Mesendoderm (in vitro differentiated cells): ENCODE measurements around the gene GFPT1.

ENCODE experiments used
- DNase-seq: peaks from one replicate; pipeline ENCODE4 v3.0.0; 2013
- H2AK5ac ChIP-seq: 2 replicates; pipeline ENCODE4 v1.6.1; 2013; ENCODE audit warnings: low read length, inconsistent platforms
- H2BK120ac ChIP-seq: 2 replicates; pipeline ENCODE4 v1.6.1; 2013; ENCODE audit warnings: low read depth, mild to moderate bottlenecking, low read length, moderate library complexity, mixed read lengths
- H2BK15ac ChIP-seq: replicated peaks from 2 replicates; pipeline ENCODE4 v1.6.1; 2013; ENCODE audit warnings: low read depth, mild to moderate bottlenecking, moderate library complexity
- H2BK5ac ChIP-seq: 2 replicates; pipeline ENCODE4 v1.6.1; 2013; ENCODE audit warnings: low read length, inconsistent platforms
- H3K18ac ChIP-seq: 2 replicates; pipeline ENCODE4 v1.6.1; 2013; ENCODE audit warnings: mild to moderate bottlenecking, low read length, mixed read lengths
- H3K23ac ChIP-seq: one replicate; pipeline ENCODE4 v1.6.1; 2013; ENCODE audit warnings: low read length
- H3K27ac ChIP-seq: 2 replicates; pipeline ENCODE4 v1.5.1; 2013; ENCODE audit warnings: low read depth, mild to moderate bottlenecking, inconsistent platforms, low read length, moderate library complexity
- H3K27me3 ChIP-seq: 2 replicates; pipeline ENCODE4 v1.6.1; 2013; ENCODE audit warnings: low read length, control low read depth, mild to moderate bottlenecking, inconsistent platforms; ENCODE audit not compliant: insufficient read depth, poor library complexity
- H3K36me3 ChIP-seq: 2 replicates; pipeline ENCODE4 v1.6.1; 2013; ENCODE audit warnings: low read length, inconsistent platforms; ENCODE audit not compliant: control insufficient read depth, insufficient read depth
- H3K4ac ChIP-seq: one replicate; pipeline ENCODE4 v1.6.1; 2013; ENCODE audit warnings: low read depth, mild to moderate bottlenecking, low read length, moderate library complexity
- H3K4me1 ChIP-seq: 2 replicates; pipeline ENCODE4 v1.6.1; 2013; ENCODE audit warnings: low read depth, low read length, inconsistent platforms; ENCODE audit not compliant: control insufficient read depth
- H3K4me2 ChIP-seq: 2 replicates; pipeline ENCODE4 v1.6.1; 2013; ENCODE audit warnings: low read length
- H3K4me3 ChIP-seq: 2 replicates; pipeline ENCODE4 v1.5.1; 2013; ENCODE audit warnings: mild to moderate bottlenecking, low read length
- H3K56ac ChIP-seq: one replicate; pipeline ENCODE4 v1.6.1; 2013; ENCODE audit warnings: low read length
- H3K79me1 ChIP-seq: 2 replicates; pipeline ENCODE4 v1.6.1; 2013; ENCODE audit warnings: low read length, inconsistent platforms
- H3K79me2 ChIP-seq: 2 replicates; pipeline ENCODE4 v1.6.1; 2013; ENCODE audit warnings: mild to moderate bottlenecking, low read length; ENCODE audit not compliant: control insufficient read depth, insufficient read depth
- H3K9ac ChIP-seq: 2 replicates; pipeline ENCODE4 v1.6.1; 2013; ENCODE audit warnings: low read length, inconsistent platforms
- H4K5ac ChIP-seq: one replicate; pipeline ENCODE4 v1.6.1; 2013; ENCODE audit warnings: low read length
- H4K8ac ChIP-seq: one replicate; pipeline ENCODE4 v1.6.1; 2013; ENCODE audit warnings: low read depth, mild to moderate bottlenecking, control low read depth, low read length, moderate library complexity
- WGBS: extraction: QIAGEN DNeasy Blood & Tissue Kit; methylation state at CpG from one replicate; pipeline ENCODE4 v1.1.7; 2013; ENCODE audit warnings: low lambda C conversion rate, missing lambda C conversion rate; ENCODE audit not compliant: insufficient coverage; ENCODE audit errors: extremely low coverage; 5-methylcytosine and 5-hydroxymethylcytosine counted together

Gene GFPT1

DNA sequence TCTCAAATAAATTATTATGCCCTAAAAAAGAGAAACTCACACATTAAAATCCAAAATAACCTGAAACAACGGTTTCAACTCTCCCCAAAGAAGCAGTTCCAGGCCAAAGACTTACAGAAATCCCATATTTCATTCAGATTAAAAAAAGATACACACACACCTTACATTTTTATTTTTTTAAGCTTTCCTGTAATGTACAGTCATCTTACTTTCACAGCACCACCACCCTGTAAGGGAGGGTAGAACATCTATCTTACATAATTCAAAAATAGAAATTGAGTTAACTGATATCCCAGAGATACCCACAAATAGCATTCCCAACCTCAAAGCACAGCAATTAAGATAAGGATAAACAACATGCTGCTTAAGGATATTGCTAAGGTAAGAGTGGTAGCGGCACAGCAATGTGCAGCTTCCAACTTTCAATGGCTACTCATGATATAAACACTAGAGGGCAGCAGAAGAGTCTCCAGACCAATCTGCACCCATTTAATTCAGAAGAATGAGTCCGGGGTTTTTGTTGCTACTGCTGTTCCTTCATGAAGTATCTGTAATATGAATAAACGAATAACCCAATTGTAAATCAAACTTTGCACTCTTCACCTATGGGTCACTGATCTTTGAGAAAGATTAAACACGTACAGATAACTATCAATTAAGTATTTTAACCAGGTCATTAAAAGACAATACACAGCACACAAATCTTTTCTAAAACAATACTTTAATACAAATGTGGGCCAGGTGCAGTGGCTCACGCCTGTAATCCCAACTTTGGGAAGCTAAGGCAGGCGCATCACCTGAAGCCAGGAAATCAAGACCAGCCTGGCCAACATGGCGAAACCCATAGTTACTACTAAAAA is 11.3 kb downstream of the GFPT1 start:
- Histone ChIP-seq H3K4ac (no peak overlapping the region), H3K4me3 (no peak overlapping the region), H3K36me3 (peaks cover 5% of the 10 kb centered on the region)

DNA sequence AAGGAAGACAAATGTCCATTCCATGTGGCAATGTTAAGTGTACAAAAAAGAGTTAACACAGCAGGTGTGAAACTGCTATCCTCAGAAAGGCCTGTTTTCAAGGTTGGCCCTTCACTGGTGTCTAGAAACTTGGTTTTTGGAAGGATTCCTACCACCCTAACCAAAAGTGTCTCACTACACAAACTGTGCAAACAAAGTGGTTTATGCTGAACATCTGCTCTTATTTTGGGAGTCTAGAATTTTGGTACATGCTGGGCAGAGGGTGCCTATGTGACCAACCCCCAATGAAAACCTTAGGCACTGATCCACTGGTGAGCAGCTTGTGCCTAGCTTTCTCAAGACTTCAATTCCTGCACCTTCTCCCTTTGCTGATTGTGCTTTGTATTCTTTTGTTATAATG is 14.3 kb downstream of the GFPT1 start:
- H3K4me3 ChIP-seq = no peak overlapping the region
- H3K79me2 ChIP-seq = peaks cover 7% of the 10 kb centered on the region
- no peak for DNase-seq
- no peaks in the 10 kb centered on the region for H3K27me3 ChIP-seq
- peaks cover 7% of the 10 kb centered on the region for H3K36me3 ChIP-seq
- H3K23ac ChIP-seq = no peak overlapping the region
- peaks cover 4% of the 10 kb centered on the region for H3K79me1 ChIP-seq
- no peak overlapping the region for H2BK120ac ChIP-seq
- H3K56ac ChIP-seq = no peak overlapping the region
- H3K9ac ChIP-seq = no peak overlapping the region
- no peak overlapping the region for H4K8ac ChIP-seq
- H3K4me1 ChIP-seq = no peaks in the 10 kb centered on the region
- H3K18ac ChIP-seq = no peak overlapping the region
- H2BK15ac ChIP-seq = no peak overlapping the region
- H4K5ac ChIP-seq = no peak overlapping the region
- H2BK5ac ChIP-seq = no peak overlapping the region
- no peak overlapping the region for H3K4ac ChIP-seq
- no peak overlapping the region for H3K27ac ChIP-seq
- H2AK5ac ChIP-seq = no peak overlapping the region
- H3K4me2 ChIP-seq = no peak overlapping the region

More for the DNA sequence above, 11.3 kb downstream of the GFPT1 start:
- H3K79me1 ChIP-seq = peaks cover 9% of the 10 kb centered on the region
- peak overlapping the region; percentile 41 for H3K18ac ChIP-seq
- H3K4me1 ChIP-seq = no peaks in the 10 kb centered on the region
- peaks cover 27% of the 10 kb centered on the region for H3K79me2 ChIP-seq
- no peak overlapping the region for H3K23ac ChIP-seq
- H3K4me2 ChIP-seq = no peak overlapping the region
- no CpG with 5 or more reads among the region's 8 CpGs for WGBS
- H3K9ac ChIP-seq = no peak overlapping the region
- no peak overlapping the region for H3K27ac ChIP-seq
- no peak overlapping the region for H2BK5ac ChIP-seq
- no peak overlapping the region for H3K56ac ChIP-seq
- H2BK15ac ChIP-seq = no peak overlapping the region
- H2BK120ac ChIP-seq = no peak overlapping the region
- peak; percentile 63 for DNase-seq
- no peak overlapping the region for H2AK5ac ChIP-seq
- no peak overlapping the region for H4K8ac ChIP-seq
- H3K27me3 ChIP-seq = no peaks in the 10 kb centered on the region
- H4K5ac ChIP-seq = no peak overlapping the region

DNA sequence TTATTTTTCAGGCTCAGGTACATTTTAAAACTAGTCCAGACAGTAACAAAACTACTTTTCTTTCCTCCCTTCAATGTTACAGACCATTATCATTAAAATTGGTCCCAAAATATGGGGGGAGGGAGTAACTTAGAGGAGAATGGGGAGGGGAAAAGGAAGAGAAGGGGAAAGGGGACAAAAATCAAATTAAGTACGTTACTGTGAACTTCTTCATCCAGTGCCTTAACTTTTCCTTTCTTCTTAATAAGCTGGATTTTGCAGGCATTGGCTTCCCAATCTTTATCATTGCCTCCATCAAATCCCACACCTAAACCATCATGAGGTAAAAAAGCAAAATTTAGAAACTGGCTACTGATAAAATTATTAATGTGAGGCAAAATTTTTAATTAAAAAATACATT is 17.2 kb downstream of the GFPT1 start:
- Histone ChIP-seq H3K4ac (no peak overlapping the region), H3K4me2 (no peak overlapping the region), H2BK5ac (no peak overlapping the region), H3K23ac (no peak overlapping the region), H3K9ac (no peak overlapping the region), H4K5ac (no peak overlapping the region), H3K4me1 (no peaks in the 10 kb centered on the region), H3K56ac (no peak overlapping the region), H3K27ac (no peak overlapping the region), H2BK15ac (no peak overlapping the region), H3K36me3 (peaks cover 7% of the 10 kb centered on the region), H3K18ac (no peak overlapping the region), H4K8ac (no peak overlapping the region), H3K79me2 (no peaks in the 10 kb centered on the region), H3K4me3 (no peak overlapping the region), H2AK5ac (no peak overlapping the region), H2BK120ac (no peak overlapping the region), H3K27me3 (no peaks in the 10 kb centered on the region), H3K79me1 (peaks cover 4% of the 10 kb centered on the region)
- no peak for DNase-seq
- WGBS = no CpG with 5 or more reads among the region's 1 CpG

DNA sequence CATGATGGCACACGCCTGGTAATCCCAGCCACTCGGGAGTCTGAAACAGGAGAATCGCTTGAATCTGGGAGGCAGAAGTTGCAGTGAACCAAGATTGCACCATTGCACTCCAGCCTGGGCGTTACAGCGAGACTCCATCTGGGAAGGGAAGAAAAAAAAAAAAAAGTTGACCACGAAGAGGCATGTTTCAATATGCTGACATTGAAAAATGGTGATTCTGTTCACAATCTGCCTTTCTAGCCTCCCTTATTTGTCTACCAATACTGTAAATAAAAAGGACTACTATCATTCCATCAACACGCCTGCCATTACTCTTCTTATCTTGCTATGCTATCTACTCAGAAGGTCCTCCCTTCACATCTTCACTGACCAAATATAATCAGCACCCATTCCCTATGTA is 18.4 kb downstream of the GFPT1 start:
- no peak overlapping the region for H3K4me2 ChIP-seq
- H4K5ac ChIP-seq = no peak overlapping the region
- H3K36me3 ChIP-seq = peaks cover 7% of the 10 kb centered on the region
- H3K4me3 ChIP-seq = no peak overlapping the region
- H3K79me2 ChIP-seq = no peaks in the 10 kb centered on the region
- H3K56ac ChIP-seq = no peak overlapping the region
- H3K27ac ChIP-seq = no peak overlapping the region
- DNase-seq = no peak
- H3K23ac ChIP-seq = no peak overlapping the region
- H4K8ac ChIP-seq = no peak overlapping the region
- H3K79me1 ChIP-seq = peaks cover 5% of the 10 kb centered on the region
- H2BK120ac ChIP-seq = no peak overlapping the region
- no peaks in the 10 kb centered on the region for H3K4me1 ChIP-seq
- WGBS = no CpG with 5 or more reads among the region's 7 CpGs
- H2BK5ac ChIP-seq = no peak overlapping the region
- no peak overlapping the region for H3K9ac ChIP-seq
- H3K18ac ChIP-seq = no peak overlapping the region
- H2AK5ac ChIP-seq = no peak overlapping the region
- no peaks in the 10 kb centered on the region for H3K27me3 ChIP-seq
- H3K4ac ChIP-seq = no peak overlapping the region
- no peak overlapping the region for H2BK15ac ChIP-seq

DNA sequence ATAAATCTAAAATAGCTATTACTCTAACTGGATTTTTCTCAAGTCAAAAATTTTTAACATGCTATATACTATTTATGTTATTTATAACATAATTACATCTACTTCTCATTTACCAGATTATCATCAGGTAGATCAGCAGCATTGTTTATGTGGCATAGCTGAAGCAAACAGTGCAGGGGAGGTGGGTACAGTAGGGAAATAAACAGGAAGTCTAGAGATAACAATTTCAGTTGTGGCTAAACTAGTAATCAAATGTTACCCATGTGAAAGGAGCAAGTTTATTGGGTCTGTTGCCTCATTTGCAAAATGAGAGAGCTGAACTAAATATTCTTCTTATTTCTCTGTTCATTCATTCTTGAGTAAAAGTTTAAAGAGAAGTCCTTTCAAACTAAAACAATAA is 27.7 kb downstream of the GFPT1 start:
- Histone ChIP-seq H3K4ac (no peak overlapping the region), H2BK5ac (no peak overlapping the region), H3K56ac (no peak overlapping the region), H3K79me2 (no peaks in the 10 kb centered on the region), H3K36me3 (peaks cover 4% of the 10 kb centered on the region), H2BK120ac (no peak overlapping the region), H3K27ac (no peak overlapping the region), H3K79me1 (no peaks in the 10 kb centered on the region), H2AK5ac (no peak overlapping the region), H3K27me3 (no peaks in the 10 kb centered on the region), H3K4me3 (no peak overlapping the region), H3K4me2 (no peak overlapping the region), H2BK15ac (no peak overlapping the region), H3K18ac (no peak overlapping the region), H3K4me1 (no peaks in the 10 kb centered on the region), H3K23ac (no peak overlapping the region), H4K8ac (no peak overlapping the region), H3K9ac (no peak overlapping the region), H4K5ac (no peak overlapping the region)
- no peak for DNase-seq

DNA sequence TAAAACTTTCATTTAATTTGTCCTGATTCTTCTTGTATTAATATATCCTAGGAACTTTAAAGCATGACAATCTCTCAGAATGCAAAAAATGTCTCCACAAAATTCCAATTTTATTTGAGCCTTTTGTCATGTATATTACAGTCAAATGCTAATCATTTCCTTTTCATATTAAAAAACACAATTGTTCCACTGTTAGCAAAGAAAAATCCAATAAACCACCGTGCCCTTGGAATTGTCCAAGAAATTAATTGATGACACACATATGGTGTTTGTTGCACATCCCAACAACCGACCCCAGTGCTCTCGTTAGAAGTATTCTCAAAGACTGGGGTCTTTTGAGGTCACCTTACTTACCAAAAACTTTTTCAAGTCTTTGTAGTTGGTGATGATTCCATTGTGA is 28.1 kb downstream of the GFPT1 start:
- no peak overlapping the region for H3K4me2 ChIP-seq
- H4K8ac ChIP-seq = no peak overlapping the region
- no CpG with 5 or more reads among the region's 3 CpGs for WGBS
- no peak overlapping the region for H3K56ac ChIP-seq
- H3K79me2 ChIP-seq = no peaks in the 10 kb centered on the region
- H3K4me3 ChIP-seq = no peak overlapping the region
- no peak overlapping the region for H3K23ac ChIP-seq
- no peak overlapping the region for H2BK120ac ChIP-seq
- no peak overlapping the region for H4K5ac ChIP-seq
- H2BK15ac ChIP-seq = no peak overlapping the region
- no peak overlapping the region for H3K27ac ChIP-seq
- no peak overlapping the region for H3K18ac ChIP-seq
- peaks cover 4% of the 10 kb centered on the region for H3K36me3 ChIP-seq
- H3K4ac ChIP-seq = no peak overlapping the region
- H3K9ac ChIP-seq = no peak overlapping the region
- no peaks in the 10 kb centered on the region for H3K4me1 ChIP-seq
- no peaks in the 10 kb centered on the region for H3K79me1 ChIP-seq
- H3K27me3 ChIP-seq = no peaks in the 10 kb centered on the region
- H2BK5ac ChIP-seq = no peak overlapping the region
- no peak overlapping the region for H2AK5ac ChIP-seq
- DNase-seq = no peak
